GM10266 (cell line): ENCODE measurements around the gene FTO.

Experiments used
- DNase-seq: peaks from one replicate; pipeline ENCODE4 v3.0.0; 2012; ENCODE audit errors: extremely low spot score
- TF ChIP-seq, protein P1 (sequence below): IDR thresholded peaks from 2 replicates; pipeline ENCODE4 v1.5.1; 2012; ENCODE audit warnings: mild to moderate bottlenecking, low read depth; ENCODE audit not compliant: control insufficient read depth, insufficient read depth; ENCODE audit errors: missing control alignments

The FTO gene

DNA sequence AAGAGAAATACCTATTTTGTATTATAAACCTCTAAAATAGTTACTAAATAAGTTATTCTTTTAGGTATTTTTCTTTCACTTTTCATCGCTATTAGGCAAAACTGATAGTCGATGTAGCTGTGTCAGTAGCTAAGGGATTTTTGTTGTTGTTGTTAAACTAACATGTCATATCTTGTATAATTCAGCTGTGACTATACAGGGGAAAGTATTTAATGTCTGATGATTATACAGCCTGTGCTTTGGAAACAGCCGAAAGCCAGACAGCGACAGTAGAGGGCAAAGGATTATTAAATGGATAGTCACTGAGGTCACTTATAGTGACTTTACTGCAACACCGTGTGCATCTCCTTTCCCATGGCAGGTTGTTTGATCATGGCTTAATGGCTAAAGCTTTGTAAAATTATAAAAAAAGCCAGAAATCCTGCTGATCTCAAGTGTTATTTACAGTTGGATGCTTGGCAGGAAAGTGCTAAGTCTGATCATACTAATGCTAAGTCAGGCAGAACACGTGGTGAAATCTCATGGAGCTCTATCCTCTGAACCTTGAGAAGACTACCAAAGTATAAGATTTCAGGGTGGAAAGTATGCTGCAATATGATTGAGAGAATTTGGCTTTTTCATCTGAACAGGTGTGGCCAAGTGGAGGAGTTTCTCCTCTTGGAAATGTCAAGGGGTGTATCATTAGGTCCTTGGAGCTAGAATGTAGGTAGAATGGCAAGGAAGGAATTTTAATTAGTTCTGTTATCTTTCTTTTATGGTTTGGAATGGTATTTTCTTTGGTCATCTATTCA, 88.4 kb downstream of the FTO start:
- no peak for DNase-seq
- TF ChIP-seq, protein P1, sequence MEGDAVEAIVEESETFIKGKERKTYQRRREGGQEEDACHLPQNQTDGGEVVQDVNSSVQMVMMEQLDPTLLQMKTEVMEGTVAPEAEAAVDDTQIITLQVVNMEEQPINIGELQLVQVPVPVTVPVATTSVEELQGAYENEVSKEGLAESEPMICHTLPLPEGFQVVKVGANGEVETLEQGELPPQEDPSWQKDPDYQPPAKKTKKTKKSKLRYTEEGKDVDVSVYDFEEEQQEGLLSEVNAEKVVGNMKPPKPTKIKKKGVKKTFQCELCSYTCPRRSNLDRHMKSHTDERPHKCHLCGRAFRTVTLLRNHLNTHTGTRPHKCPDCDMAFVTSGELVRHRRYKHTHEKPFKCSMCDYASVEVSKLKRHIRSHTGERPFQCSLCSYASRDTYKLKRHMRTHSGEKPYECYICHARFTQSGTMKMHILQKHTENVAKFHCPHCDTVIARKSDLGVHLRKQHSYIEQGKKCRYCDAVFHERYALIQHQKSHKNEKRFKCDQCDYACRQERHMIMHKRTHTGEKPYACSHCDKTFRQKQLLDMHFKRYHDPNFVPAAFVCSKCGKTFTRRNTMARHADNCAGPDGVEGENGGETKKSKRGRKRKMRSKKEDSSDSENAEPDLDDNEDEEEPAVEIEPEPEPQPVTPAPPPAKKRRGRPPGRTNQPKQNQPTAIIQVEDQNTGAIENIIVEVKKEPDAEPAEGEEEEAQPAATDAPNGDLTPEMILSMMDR: no peak

DNA sequence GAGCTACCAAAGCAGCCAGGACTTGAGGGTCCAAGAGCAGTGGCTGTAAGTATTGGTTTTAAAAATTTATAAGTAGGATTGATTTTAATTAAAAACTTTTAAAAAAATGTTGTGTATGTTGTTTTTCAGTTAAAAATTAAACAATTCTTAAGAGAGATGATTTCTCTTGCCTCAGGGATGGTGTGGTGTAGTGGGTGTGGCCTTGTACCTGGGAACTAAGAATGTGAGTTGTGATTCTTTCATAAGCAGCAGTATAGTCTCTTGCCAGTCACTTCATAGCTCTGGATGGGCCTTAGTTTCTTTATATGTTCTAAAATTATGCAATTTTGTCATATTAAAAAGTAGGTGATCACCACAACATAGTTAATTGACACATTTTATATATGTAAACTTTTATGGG, 99.5 kb downstream of the FTO start:
- no peak for DNase-seq
- TF ChIP-seq, protein P1: no peak

DNA sequence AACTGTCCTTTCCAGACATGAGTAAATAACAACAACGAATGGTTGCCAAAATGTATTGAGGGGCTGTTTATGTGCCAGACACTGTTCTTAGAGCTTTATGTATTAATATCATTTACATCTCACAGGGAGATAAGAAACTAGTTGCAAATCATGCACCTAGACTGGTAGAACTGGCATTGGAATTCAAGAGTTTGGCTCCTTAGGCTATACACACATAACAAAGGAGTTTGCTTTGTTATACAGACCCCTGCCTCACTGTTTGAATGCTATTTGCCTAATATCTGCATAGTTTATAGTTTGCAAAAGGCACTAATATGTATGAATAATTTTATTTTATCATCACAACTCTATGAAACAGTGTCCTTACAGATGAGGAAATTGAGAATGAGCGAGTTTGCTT, 100.0 kb downstream of the FTO start:
- TF ChIP-seq, protein P1: no peak
- no peak for DNase-seq

DNA sequence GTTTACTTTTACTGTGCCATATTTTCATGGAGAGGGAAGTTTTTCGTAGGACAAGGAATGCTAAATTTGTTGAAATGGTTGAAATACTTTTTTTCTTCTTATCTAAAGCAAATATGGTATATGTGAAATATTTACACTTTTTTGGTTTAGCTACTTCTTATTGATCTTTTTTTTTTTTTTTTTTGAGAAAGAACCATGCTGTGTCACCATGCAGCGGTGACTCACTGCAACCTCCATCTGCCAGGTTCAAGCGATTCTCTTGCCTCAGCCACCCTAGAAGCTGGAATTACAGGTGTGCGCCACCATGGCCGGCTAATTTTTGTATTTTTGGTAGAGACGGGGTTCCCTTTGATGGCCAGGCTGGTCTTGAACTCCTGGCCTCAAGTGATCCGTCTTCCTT, 100.5 kb downstream of the FTO start:
- TF ChIP-seq, protein P1: no peak
- no peak for DNase-seq

DNA sequence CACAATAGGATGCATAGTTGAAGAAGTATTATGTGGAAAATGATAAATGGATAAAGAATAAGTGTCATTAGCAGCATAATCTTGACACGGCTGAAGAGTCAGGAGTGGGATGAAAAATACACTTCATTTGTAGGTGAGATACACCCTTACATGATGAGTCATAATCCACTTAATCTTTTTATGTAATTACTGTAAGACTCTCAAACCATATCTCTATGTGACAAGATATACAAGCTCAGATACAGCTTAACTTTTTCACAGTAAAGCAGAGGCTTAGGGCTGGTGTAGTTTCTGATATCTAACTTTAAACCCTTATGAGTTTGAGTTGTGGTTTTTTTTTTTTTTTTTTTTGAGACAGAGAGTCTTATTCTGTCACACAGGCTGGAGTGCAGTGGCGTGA, 101.2 kb downstream of the FTO start:
- no peak for DNase-seq
- TF ChIP-seq, protein P1: no peak

DNA sequence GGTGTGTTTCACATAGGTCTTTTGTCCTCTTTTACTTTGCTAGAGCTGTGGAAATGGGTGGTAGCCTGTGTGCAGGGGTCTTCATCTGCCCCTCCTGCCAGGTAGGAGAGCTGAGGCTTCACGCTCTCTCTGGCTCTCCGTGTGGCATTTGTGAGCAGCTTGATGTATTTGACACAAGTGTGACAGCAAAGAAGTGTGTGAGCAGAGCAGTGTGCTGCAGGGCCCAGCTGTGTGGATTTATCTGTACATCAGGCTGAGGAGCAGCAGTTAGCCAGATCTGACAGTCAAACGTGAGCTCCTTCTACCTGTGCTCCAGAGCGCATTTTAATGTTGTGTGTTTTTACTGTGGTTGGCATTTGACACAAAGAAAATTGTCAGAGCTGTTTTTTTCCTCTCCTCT, 101.8 kb downstream of the FTO start:
- TF ChIP-seq, protein P1: no peak
- no peak for DNase-seq

DNA sequence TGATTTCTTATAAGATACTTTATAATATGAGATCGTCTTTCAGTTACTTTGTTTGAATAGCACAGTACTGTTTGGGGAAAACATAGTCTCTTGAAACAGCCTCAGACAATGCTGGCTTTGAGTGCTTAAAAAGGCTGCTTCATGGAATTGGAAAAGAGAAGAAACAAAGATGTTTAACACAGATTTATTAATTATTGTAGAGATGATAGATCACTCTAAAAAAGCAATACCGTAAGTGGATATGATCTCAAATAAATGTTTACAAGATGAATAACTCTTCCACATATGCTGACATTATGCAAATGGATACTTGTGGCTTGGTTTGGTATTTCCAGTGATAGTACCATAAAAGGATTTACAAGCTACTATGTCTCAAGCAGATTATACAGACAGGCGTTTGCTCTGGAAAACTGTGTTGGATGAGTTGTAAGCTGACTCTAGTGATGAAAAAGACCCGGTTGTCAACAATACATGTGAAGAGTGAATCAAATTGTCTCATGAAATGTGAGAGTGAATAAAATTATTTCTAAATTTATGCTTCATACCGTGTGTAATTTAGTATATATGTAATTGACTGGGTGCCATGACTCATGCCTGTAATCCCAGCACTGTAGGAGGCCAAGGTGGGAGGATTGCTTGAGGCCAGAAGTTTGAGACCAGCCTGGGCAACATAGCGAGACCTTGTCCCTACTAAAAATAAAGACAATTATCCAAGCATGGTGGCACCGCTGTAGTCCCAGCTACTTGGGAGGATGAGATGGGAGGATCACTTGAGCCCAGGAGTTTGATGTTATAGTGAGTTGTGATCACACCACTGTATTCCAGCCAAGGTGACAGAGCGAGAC, 105.4 kb downstream of the FTO start:
- TF ChIP-seq, protein P1: no peak
- DNase-seq: no peak
